GM12878 (cell line): ENCODE data around the gene OR51M1.

Experiments
- BHLHE40 ChIP-seq, 2 experiments: fragments of 450-650 bp in 1 of 2; IDR thresholded peaks; 2 replicates each; pipeline ENCODE4 v1.6.1; 2011 to 2017; ENCODE audit warnings: low read depth in 2 of 2, borderline replicate concordance in 1 of 2, improper control_type of control experiment in 1 of 2, low read length in 1 of 2, mild to moderate bottlenecking in 1 of 2
- BMI1 ChIP-seq: fragments of 450-650 bp; IDR thresholded peaks from 2 replicates; pipeline ENCODE4 v1.6.1; 2016; ENCODE audit warnings: mild to moderate bottlenecking, moderate library complexity, borderline replicate concordance
- BRCA1 ChIP-seq: IDR thresholded peaks from 2 replicates; pipeline ENCODE4 v1.6.1; 2011; ENCODE audit warnings: low read depth, low read length, improper control_type of control experiment
- NFIC ChIP-seq: IDR thresholded peaks from 2 replicates; pipeline ENCODE4 v1.6.1; 2012; ENCODE audit warnings: low read depth, mild to moderate bottlenecking, inconsistent platforms, low read length, moderate library complexity
- REST ChIP-seq: IDR thresholded peaks from 2 replicates; pipeline ENCODE4 v1.6.1; 2012; ENCODE audit warnings: mild to moderate bottlenecking, low read depth, low read length
- SKIL ChIP-seq: fragments of 450-650 bp; IDR thresholded peaks from 2 replicates; pipeline ENCODE4 v1.6.1; 2017; ENCODE audit warnings: mild to moderate bottlenecking, low read depth, inconsistent platforms; ENCODE audit not compliant: poor library complexity, severe bottlenecking
- TF ChIP-seq, protein P1 (sequence below), 3 experiments: IDR thresholded peaks in 2 of 3; conservative IDR thresholded peaks in 1 of 3; 2 replicates each; pipeline ENCODE4 v1.5.1; 2011; ENCODE audit warnings: low read depth in 3 of 3, low read length in 3 of 3, mild to moderate bottlenecking in 3 of 3, control low read depth in 2 of 3, moderate library complexity in 2 of 3, inconsistent platforms in 1 of 3, mixed read lengths in 1 of 3; ENCODE audit not compliant: control insufficient read depth in 2 of 3, insufficient read depth in 1 of 3; ENCODE audit errors: extremely low read depth in 1 of 3

GRCh38 chr11:5343474-5344335 lies 39.9 kb upstream of the OR51M1 start, which contains the start of gene OR51B5:
- TF ChIP-seq, protein P1, sequence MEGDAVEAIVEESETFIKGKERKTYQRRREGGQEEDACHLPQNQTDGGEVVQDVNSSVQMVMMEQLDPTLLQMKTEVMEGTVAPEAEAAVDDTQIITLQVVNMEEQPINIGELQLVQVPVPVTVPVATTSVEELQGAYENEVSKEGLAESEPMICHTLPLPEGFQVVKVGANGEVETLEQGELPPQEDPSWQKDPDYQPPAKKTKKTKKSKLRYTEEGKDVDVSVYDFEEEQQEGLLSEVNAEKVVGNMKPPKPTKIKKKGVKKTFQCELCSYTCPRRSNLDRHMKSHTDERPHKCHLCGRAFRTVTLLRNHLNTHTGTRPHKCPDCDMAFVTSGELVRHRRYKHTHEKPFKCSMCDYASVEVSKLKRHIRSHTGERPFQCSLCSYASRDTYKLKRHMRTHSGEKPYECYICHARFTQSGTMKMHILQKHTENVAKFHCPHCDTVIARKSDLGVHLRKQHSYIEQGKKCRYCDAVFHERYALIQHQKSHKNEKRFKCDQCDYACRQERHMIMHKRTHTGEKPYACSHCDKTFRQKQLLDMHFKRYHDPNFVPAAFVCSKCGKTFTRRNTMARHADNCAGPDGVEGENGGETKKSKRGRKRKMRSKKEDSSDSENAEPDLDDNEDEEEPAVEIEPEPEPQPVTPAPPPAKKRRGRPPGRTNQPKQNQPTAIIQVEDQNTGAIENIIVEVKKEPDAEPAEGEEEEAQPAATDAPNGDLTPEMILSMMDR (IDR thresholded peaks at IDR 0.05 in 2 of 3, conservative IDR thresholded peaks at IDR 0.05 in 1 of 3; ENCODE audit: control insufficient read depth in 2 of 3, extremely low read depth in 1 of 3, insufficient read depth in 1 of 3, low read depth in 3 of 3, low read length in 3 of 3), result no peak
- TF ChIP-seq REST, result no peak
- no peak for TF ChIP-seq BHLHE40 (IDR thresholded peaks at IDR 0.05; ENCODE audit: borderline replicate concordance in 1 of 2, low read depth in 2 of 2, low read length in 1 of 2)
- TF ChIP-seq BMI1, result no peak
- TF ChIP-seq NFIC, result no peak
- TF ChIP-seq SKIL, result no peak
- no peak for TF ChIP-seq BRCA1
